ENCODE results near the gene SLC47A2.
A peak's percentile ranks its signal among the peaks of the same experiment; 100 is the strongest.

SLC47A2 gene

GRCh38 chr17:19629449-19629848 lies 86.9 kb downstream of the SLC47A2 start:
- TF ChIP-seq ZFX (IDR thresholded peaks at IDR 0.05; ENCODE audit: borderline replicate concordance) = no peak
- TF ChIP-seq, protein P1, sequence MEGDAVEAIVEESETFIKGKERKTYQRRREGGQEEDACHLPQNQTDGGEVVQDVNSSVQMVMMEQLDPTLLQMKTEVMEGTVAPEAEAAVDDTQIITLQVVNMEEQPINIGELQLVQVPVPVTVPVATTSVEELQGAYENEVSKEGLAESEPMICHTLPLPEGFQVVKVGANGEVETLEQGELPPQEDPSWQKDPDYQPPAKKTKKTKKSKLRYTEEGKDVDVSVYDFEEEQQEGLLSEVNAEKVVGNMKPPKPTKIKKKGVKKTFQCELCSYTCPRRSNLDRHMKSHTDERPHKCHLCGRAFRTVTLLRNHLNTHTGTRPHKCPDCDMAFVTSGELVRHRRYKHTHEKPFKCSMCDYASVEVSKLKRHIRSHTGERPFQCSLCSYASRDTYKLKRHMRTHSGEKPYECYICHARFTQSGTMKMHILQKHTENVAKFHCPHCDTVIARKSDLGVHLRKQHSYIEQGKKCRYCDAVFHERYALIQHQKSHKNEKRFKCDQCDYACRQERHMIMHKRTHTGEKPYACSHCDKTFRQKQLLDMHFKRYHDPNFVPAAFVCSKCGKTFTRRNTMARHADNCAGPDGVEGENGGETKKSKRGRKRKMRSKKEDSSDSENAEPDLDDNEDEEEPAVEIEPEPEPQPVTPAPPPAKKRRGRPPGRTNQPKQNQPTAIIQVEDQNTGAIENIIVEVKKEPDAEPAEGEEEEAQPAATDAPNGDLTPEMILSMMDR (IDR thresholded peaks at IDR 0.05) = no peak
- H3K27ac ChIP-seq = peak overlapping the region; percentile 93
